Activated naive CD4-positive, alpha-beta T cell treated with anti-CD3 and anti-CD28 coated beads, Interleukin-2, amount 50 U/mL, for 24 hours (primary cell): ENCODE measurements around the gene TENT4A.
"Not testable (repeated sequence)": the region's sequence is repeated elsewhere in the genome, so short reads cannot be mapped to it uniquely, and the experiment has no call there.

Experiments
- H3K27ac Mint-ChIP-seq: one replicate; pipeline ENCODE4 v1.8.0; 2021; ENCODE audit warnings: mild to moderate bottlenecking, mixed read lengths
- H3K27me3 Mint-ChIP-seq: one replicate; pipeline ENCODE4 v1.8.0; 2021; ENCODE audit warnings: mixed read lengths
- H3K36me3 Mint-ChIP-seq: one replicate; pipeline ENCODE4 v1.8.0; 2021; ENCODE audit warnings: mixed read lengths
- H3K4me1 Mint-ChIP-seq: one replicate; pipeline ENCODE4 v1.8.0; 2021; ENCODE audit warnings: mixed read lengths
- H3K4me3 Mint-ChIP-seq: one replicate; pipeline ENCODE4 v1.8.0; 2021; ENCODE audit warnings: mild to moderate bottlenecking, mixed read lengths
- H3K9me3 Mint-ChIP-seq: one replicate; pipeline ENCODE4 v1.8.0; 2021; ENCODE audit warnings: mixed read lengths

TENT4A gene

GRCh38 chr5:6774207-6774606 lies 61.0 kb downstream of the TENT4A start:
- H3K27ac Mint-ChIP-seq, H3K27me3 Mint-ChIP-seq, H3K4me1 Mint-ChIP-seq, H3K4me3 Mint-ChIP-seq, H3K36me3 Mint-ChIP-seq, H3K9me3 Mint-ChIP-seq: not testable (repeated sequence)

DNA sequence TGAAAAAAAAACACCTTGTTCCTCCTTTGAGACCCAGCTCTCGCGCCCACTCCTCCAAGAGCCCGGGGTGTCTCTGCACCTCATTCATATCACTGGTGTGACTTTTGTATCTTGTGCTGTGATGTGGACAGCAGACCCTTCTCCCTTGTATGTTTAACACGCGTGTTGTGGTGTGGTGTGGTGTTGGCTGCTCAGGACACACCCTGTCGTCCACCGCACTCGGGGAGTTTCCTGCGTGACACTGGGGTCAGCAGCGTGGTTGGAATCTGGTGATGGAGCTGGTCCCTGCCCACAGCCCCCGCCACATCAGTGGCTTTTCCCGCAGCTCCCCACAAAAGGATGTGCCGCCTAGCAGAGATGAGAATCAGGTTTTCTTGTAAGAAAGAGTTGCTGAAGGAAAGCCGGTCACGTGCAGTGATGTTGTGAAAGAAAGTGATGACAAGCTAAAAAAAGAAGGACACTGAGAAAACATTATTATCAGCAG lies 61.5 kb downstream of the TENT4A start:
- Mint-ChIP-seq H3K4me1 (peaks cover 7% of the 10 kb centered on the region), H3K27me3 (no peaks in the 10 kb centered on the region), H3K27ac (no peak overlapping the region), H3K4me3 (no peak overlapping the region), H3K9me3 (no peaks in the 10 kb centered on the region), H3K36me3 (no peaks in the 10 kb centered on the region)

GRCh38 chr5:6775571-6775970 lies 62.3 kb downstream of the TENT4A start:
- no peaks in the 10 kb centered on the region for H3K9me3 Mint-ChIP-seq
- H3K27ac Mint-ChIP-seq, result no peak overlapping the region
- H3K4me1 Mint-ChIP-seq, result peaks cover 7% of the 10 kb centered on the region
- H3K36me3 Mint-ChIP-seq, result no peaks in the 10 kb centered on the region
- no peaks in the 10 kb centered on the region for H3K27me3 Mint-ChIP-seq
- no peak overlapping the region for H3K4me3 Mint-ChIP-seq

- Mint-ChIP-seq H3K4me1 (no peaks in the 10 kb centered on the region), H3K4me3 (no peak overlapping the region), H3K9me3 (no peaks in the 10 kb centered on the region), H3K27me3 (no peaks in the 10 kb centered on the region), H3K27ac (no peak overlapping the region), H3K36me3 (no peaks in the 10 kb centered on the region)
Observed at GRCh38 chr5:6780802-6781391, 67.7 kb downstream of the TENT4A start.

DNA sequence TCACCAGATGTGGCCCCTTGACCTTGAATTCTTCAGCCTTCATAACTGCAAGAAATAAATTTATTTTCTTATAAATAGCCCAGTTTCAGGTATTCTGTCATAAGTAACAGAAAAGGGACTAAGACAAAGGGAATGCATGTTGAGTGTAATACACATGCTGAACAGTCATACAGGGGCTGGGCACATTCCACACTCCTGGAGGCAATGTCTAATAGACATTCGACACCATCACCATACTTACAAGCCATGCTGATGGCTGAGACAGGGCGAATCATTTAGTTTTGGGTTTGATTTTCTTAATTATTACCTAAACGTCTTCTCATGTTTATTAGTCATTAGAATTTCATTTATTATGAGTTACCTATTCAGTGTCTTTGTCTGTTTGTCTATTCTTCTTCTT lies 68.5 kb downstream of the TENT4A start:
- no peak overlapping the region for H3K4me3 Mint-ChIP-seq
- H3K27ac Mint-ChIP-seq, result no peak overlapping the region
- H3K4me1 Mint-ChIP-seq, result no peaks in the 10 kb centered on the region
- no peaks in the 10 kb centered on the region for H3K27me3 Mint-ChIP-seq
- H3K36me3 Mint-ChIP-seq, result no peaks in the 10 kb centered on the region
- no peaks in the 10 kb centered on the region for H3K9me3 Mint-ChIP-seq

- Mint-ChIP-seq H3K4me3 (no peak overlapping the region), H3K36me3 (no peaks in the 10 kb centered on the region), H3K27ac (no peak overlapping the region), H3K27me3 (no peaks in the 10 kb centered on the region), H3K4me1 (no peaks in the 10 kb centered on the region), H3K9me3 (no peaks in the 10 kb centered on the region)
Observed at GRCh38 chr5:6783787-6784186, 70.6 kb downstream of the TENT4A start.

GRCh38 chr5:6784481-6784880 lies 71.2 kb downstream of the TENT4A start:
- H3K4me3 Mint-ChIP-seq, result no peak overlapping the region
- H3K27ac Mint-ChIP-seq, result no peak overlapping the region
- H3K9me3 Mint-ChIP-seq, result no peaks in the 10 kb centered on the region
- H3K4me1 Mint-ChIP-seq, result no peaks in the 10 kb centered on the region
- no peaks in the 10 kb centered on the region for H3K27me3 Mint-ChIP-seq
- H3K36me3 Mint-ChIP-seq, result no peaks in the 10 kb centered on the region

DNA sequence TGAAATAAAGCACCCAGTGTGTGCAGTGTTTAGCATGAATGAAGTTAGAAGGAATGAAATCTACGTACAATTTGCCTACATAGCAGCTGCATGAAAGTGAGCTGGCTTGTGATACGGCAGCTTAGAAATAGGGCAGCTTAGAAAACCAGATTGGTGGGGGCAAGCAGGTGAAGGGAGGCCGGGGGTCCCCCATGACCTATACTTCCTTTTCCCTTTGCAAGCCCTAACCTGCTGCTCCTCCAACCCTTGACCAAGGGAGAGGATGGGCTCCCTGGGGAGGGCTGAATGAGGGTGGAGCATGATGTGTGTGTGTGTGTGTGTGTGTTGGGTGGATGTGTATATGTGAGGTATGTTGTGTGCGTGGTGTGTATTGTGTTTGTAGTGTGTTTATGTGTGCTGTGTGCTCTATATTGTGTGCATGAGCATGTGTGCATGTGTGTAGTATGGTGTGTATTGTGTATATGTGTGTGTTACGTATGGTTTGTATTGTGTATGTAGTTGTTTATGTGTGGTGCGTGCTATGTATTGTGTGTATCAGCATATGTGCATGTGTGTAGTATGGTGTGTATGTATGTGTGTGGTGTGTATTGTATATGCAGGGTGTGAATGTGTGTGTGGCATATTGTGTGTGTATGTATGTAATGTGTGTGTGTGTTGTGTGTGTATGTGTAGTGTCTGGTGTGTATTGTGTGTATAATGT lies 72.1 kb downstream of the TENT4A start:
- H3K27me3 Mint-ChIP-seq, result no peaks in the 10 kb centered on the region
- no peak overlapping the region for H3K27ac Mint-ChIP-seq
- no peaks in the 10 kb centered on the region for H3K9me3 Mint-ChIP-seq
- H3K4me3 Mint-ChIP-seq, result no peak overlapping the region
- H3K4me1 Mint-ChIP-seq, result no peaks in the 10 kb centered on the region
- H3K36me3 Mint-ChIP-seq, result no peaks in the 10 kb centered on the region

- Mint-ChIP-seq H3K4me1 (no peaks in the 10 kb centered on the region), H3K9me3 (no peaks in the 10 kb centered on the region)
Observed at GRCh38 chr5:6785861-6786180, 72.6 kb downstream of the TENT4A start.

DNA sequence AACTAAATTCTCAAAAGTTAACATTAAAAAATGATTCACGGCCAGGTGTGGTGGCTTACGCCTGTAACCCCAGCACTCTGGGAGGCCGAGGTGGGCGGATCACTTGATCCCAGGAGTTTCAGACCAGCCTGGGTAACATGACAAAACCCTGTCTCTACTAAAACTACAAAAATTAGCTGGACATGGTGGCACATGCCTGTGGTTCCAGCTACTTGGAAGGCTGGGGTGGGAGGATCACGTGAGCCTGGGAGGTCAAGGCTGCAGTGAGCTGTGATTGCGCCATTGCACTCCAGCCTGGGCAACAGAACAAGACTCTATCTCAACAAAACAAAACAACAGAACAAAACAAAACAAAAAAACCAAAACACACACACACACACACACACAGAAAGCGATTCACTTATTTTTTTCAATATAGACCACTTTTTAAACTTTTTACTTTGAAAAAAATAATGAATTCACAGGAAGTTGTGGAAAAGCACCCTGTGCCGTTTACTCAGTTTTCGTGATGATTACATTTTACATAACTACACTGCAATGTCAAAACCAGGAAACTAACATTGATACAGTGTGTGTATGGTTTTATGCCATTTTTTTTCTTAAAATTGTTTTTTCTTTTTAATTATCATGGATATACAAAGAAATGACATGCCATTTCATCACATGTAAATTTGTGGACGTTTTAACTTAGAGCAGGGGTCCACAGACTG lies 73.7 kb downstream of the TENT4A start:
- Mint-ChIP-seq H3K27me3 (peaks cover 1% of the 10 kb centered on the region), H3K36me3 (no peaks in the 10 kb centered on the region), H3K9me3 (no peaks in the 10 kb centered on the region), H3K27ac (no peak overlapping the region), H3K4me3 (no peak overlapping the region), H3K4me1 (no peaks in the 10 kb centered on the region)

More at GRCh38 chr5:6785861-6786180, 72.6 kb downstream of the TENT4A start:
- H3K27me3 Mint-ChIP-seq, result no peaks in the 10 kb centered on the region
- no peaks in the 10 kb centered on the region for H3K36me3 Mint-ChIP-seq
- H3K27ac Mint-ChIP-seq, result no peak overlapping the region
- H3K4me3 Mint-ChIP-seq, result no peak overlapping the region

- Mint-ChIP-seq H3K4me1 (peaks cover under 1% of the 10 kb centered on the region), H3K4me3 (no peak overlapping the region), H3K36me3 (no peaks in the 10 kb centered on the region), H3K9me3 (no peaks in the 10 kb centered on the region), H3K27ac (no peak overlapping the region), H3K27me3 (peaks cover 1% of the 10 kb centered on the region)
Observed at GRCh38 chr5:6787941-6788340, 74.7 kb downstream of the TENT4A start.

GRCh38 chr5:6788439-6788838 lies 75.2 kb downstream of the TENT4A start:
- H3K27ac Mint-ChIP-seq, result no peak overlapping the region
- no peaks in the 10 kb centered on the region for H3K9me3 Mint-ChIP-seq
- peaks cover 1% of the 10 kb centered on the region for H3K27me3 Mint-ChIP-seq
- peaks cover 5% of the 10 kb centered on the region for H3K4me1 Mint-ChIP-seq
- no peaks in the 10 kb centered on the region for H3K36me3 Mint-ChIP-seq
- no peak overlapping the region for H3K4me3 Mint-ChIP-seq

GRCh38 chr5:6788956-6789649 lies 75.9 kb downstream of the TENT4A start:
- Mint-ChIP-seq H3K27me3 (peaks cover 1% of the 10 kb centered on the region), H3K4me3 (no peak overlapping the region), H3K36me3 (no peaks in the 10 kb centered on the region), H3K4me1 (peaks cover 6% of the 10 kb centered on the region), H3K27ac (no peak overlapping the region), H3K9me3 (no peaks in the 10 kb centered on the region)

DNA sequence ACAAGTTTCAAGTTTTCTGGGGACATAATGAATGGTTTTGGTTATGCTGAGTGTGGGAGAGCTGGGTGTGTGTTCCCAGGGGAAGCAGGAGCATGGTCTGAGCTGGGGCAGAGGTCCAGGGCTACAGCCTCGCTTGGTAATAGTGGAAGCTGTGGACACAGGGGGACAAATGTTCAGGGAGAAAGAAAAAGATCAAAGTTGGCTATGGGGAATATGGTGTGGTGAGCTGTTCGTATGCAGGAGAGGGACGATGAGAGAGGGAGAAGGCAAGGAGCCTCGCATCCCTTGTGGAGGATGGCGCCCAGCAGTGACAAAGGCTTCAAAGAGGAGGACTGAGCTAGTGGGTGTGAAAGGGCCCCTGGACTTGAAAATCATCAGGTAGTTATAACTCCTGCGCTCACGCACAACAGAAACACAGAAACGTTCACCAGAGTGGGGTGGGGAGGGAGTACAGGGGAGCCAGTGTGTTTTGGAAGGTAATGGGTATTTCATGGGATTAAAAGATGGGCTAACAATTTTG lies 77.2 kb downstream of the TENT4A start:
- H3K27ac Mint-ChIP-seq, result no peak overlapping the region
- peaks cover 4% of the 10 kb centered on the region for H3K27me3 Mint-ChIP-seq
- H3K4me1 Mint-ChIP-seq, result peaks cover 6% of the 10 kb centered on the region
- no peaks in the 10 kb centered on the region for H3K9me3 Mint-ChIP-seq
- H3K36me3 Mint-ChIP-seq, result no peaks in the 10 kb centered on the region
- H3K4me3 Mint-ChIP-seq, result no peak overlapping the region

- Mint-ChIP-seq H3K4me1 (peaks cover 6% of the 10 kb centered on the region), H3K27ac (no peak overlapping the region), H3K4me3 (no peak overlapping the region), H3K36me3 (no peaks in the 10 kb centered on the region), H3K27me3 (peaks cover 5% of the 10 kb centered on the region), H3K9me3 (no peaks in the 10 kb centered on the region)
Observed at GRCh38 chr5:6791031-6791430, 77.8 kb downstream of the TENT4A start.

DNA sequence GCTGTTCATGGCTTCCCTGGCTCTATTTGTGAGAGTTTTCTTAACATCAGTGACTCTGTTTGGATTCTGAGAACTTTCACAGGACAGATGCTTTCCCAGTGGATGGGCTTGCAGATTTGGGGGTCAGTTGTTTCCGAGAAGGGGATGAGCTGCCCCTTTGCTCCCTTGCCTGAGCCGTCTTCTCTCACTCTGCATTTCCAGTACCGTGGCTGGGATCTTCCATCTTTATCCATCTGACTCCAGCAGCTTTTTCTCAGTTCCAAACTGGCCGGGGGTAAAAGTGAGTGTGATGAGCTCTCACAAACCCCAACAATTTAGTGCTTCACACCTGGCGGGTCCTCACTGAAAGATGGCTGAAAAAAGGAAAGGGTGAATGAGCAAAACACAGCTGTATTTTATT lies 79.1 kb downstream of the TENT4A start:
- Mint-ChIP-seq H3K27ac (no peak overlapping the region), H3K27me3 (peaks cover 5% of the 10 kb centered on the region), H3K9me3 (no peaks in the 10 kb centered on the region), H3K4me3 (no peak overlapping the region), H3K36me3 (no peaks in the 10 kb centered on the region), H3K4me1 (peaks cover 6% of the 10 kb centered on the region)
